ENCODE results near the gene SNX7. TPM values are rescaled to one million over a fixed set of nuclear protein-coding genes. Genes with fewer than 3 reads are reported as not detected.

The SNX7 gene
- total RNA-seq, 1 experiment from 2014 or later: 17.5 TPM

GRCh38 chr1:98754176-98754575 is 92.7 kb downstream of the SNX7 start:
- Mint-ChIP-seq H3K27me3 (ENCODE audit: insufficient read depth, unreplicated experiment) (no peaks in the 10 kb centered on the region), H3K4me3 (ENCODE audit: unreplicated experiment) (no peak overlapping the region), H3K4me1 (ENCODE audit: low read depth, unreplicated experiment) (no peaks in the 10 kb centered on the region), H3K36me3 (ENCODE audit: insufficient read depth, unreplicated experiment) (no peaks in the 10 kb centered on the region), H3K9me3 (ENCODE audit: unreplicated experiment) (no peaks in the 10 kb centered on the region), H3K27ac (ENCODE audit: unreplicated experiment) (no peak overlapping the region)
- CTCF ChIA-PET: no interaction called here
- Histone ChIP-seq H3K9me3 (no peaks in the 10 kb centered on the region), H3K36me3 (ENCODE audit: control insufficient read depth, insufficient read depth, low read length) (no peaks in the 10 kb centered on the region), H3K4me3 (ENCODE audit: low read depth, low read length) (no peak overlapping the region), H3K27me3 (replicated peaks; ENCODE audit: control insufficient read depth, insufficient read depth, low read length) (no peaks in the 10 kb centered on the region), H3K4me1 (no peaks in the 10 kb centered on the region)
- POLR2A ChIA-PET: no interaction called here
- no peak for DNase-seq
- intact Hi-C loops (cut with micrococcal nuclease; ENCODE audit: unreplicated experiment): no loop called here
- BruUV-seq (replicated peaks): no TSS peak
- TF ChIP-seq, protein P1, sequence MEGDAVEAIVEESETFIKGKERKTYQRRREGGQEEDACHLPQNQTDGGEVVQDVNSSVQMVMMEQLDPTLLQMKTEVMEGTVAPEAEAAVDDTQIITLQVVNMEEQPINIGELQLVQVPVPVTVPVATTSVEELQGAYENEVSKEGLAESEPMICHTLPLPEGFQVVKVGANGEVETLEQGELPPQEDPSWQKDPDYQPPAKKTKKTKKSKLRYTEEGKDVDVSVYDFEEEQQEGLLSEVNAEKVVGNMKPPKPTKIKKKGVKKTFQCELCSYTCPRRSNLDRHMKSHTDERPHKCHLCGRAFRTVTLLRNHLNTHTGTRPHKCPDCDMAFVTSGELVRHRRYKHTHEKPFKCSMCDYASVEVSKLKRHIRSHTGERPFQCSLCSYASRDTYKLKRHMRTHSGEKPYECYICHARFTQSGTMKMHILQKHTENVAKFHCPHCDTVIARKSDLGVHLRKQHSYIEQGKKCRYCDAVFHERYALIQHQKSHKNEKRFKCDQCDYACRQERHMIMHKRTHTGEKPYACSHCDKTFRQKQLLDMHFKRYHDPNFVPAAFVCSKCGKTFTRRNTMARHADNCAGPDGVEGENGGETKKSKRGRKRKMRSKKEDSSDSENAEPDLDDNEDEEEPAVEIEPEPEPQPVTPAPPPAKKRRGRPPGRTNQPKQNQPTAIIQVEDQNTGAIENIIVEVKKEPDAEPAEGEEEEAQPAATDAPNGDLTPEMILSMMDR (IDR thresholded peaks at IDR 0.05; ENCODE audit: insufficient read depth in 1 of 2, low read depth in 1 of 2, low read length in 1 of 2, severe bottlenecking in 1 of 2, unreplicated experiment in 1 of 2): no peak

- no peak overlapping the region for H3K4me3 ChIP-seq (ENCODE audit: low read depth, low read length)
- TF ChIP-seq, protein P1 (IDR thresholded peaks at IDR 0.05; ENCODE audit: insufficient read depth in 1 of 2, low read depth in 1 of 2, low read length in 1 of 2, severe bottlenecking in 1 of 2, unreplicated experiment in 1 of 2): peak in 1 of 2 experiments; percentile 12
- Mint-ChIP-seq H3K4me1 (ENCODE audit: low read depth, unreplicated experiment) (no peaks in the 10 kb centered on the region), H3K4me3 (ENCODE audit: unreplicated experiment) (no peak overlapping the region), H3K27me3 (ENCODE audit: insufficient read depth, unreplicated experiment) (no peaks in the 10 kb centered on the region), H3K9me3 (ENCODE audit: unreplicated experiment) (no peaks in the 10 kb centered on the region), H3K36me3 (ENCODE audit: insufficient read depth, unreplicated experiment) (no peaks in the 10 kb centered on the region), H3K27ac (ENCODE audit: unreplicated experiment) (no peak overlapping the region)
- intact Hi-C loops (cut with micrococcal nuclease; ENCODE audit: unreplicated experiment): loop anchor here (1.0 kb wide), 1 partner anchor 205 kb away; no protein-coding TSS in a partner anchor
- H3K4me1 ChIP-seq: no peaks in the 10 kb centered on the region
- CTCF ChIA-PET: interaction anchor here (0.6 kb wide), 1 partner anchor 1713 kb away, joined by 7 read pairs; no protein-coding TSS in a partner anchor
- peak; percentile 19 to 33 for DNase-seq
- BruUV-seq (replicated peaks): no TSS peak
- no peaks in the 10 kb centered on the region for H3K9me3 ChIP-seq
- H3K36me3 ChIP-seq (ENCODE audit: control insufficient read depth, insufficient read depth, low read length): no peaks in the 10 kb centered on the region
- H3K27me3 ChIP-seq (replicated peaks; ENCODE audit: control insufficient read depth, insufficient read depth, low read length): no peaks in the 10 kb centered on the region
- POLR2A ChIA-PET: no interaction called here
Measured at GRCh38 chr1:98761219-98761865, 99.8 kb downstream of the SNX7 start.

DNA sequence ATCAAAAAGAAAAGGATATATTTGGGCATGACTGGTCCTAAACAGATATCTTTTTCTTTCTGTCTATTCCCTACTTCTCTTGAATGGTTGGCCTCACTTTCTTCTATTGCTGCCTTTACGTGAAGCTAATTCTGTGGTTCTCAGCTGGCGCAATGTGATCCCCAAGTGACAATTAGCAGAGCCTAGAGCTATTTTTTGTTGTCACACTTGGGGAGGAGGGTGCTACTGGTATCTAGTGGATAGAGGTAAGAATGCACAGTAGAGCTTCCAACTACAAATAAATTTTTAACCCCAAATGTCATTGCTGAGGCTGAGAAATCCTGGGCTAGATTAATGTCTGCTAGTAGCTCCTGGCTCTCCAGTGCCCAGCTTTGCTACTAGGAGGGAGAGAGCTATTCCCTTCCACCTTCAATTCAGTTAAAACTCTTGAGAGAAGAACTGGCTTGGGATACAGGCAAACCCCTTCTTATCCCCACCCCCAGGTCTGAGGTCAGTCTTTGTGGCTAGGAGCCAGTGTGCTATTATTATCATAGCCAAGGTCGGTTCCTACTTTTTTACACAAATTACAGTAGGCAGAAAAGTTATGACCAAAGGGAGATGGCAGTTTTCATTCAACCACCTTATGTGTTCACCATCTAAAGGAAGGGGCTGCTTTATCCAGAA is 102.1 kb downstream of the SNX7 start:
- H3K9me3 Mint-ChIP-seq (ENCODE audit: unreplicated experiment): no peaks in the 10 kb centered on the region
- no peaks in the 10 kb centered on the region for H3K27me3 Mint-ChIP-seq (ENCODE audit: insufficient read depth, unreplicated experiment)
- CTCF ChIA-PET: interaction anchor here (1.1 kb wide), 1 partner anchor 15 kb away, joined by 3 read pairs; no protein-coding TSS in a partner anchor
- H3K4me3 Mint-ChIP-seq (ENCODE audit: unreplicated experiment): no peak overlapping the region
- Histone ChIP-seq H3K27me3 (replicated peaks; ENCODE audit: control insufficient read depth, insufficient read depth, low read length) (no peaks in the 10 kb centered on the region), H3K4me1 (no peaks in the 10 kb centered on the region), H3K36me3 (ENCODE audit: control insufficient read depth, insufficient read depth, low read length) (no peaks in the 10 kb centered on the region), H3K4me3 (ENCODE audit: low read depth, low read length) (no peak overlapping the region), H3K9me3 (no peaks in the 10 kb centered on the region)
- no peak for DNase-seq
- intact Hi-C loops (cut with micrococcal nuclease; ENCODE audit: unreplicated experiment): no loop called here
- no peak overlapping the region for H3K27ac Mint-ChIP-seq (ENCODE audit: unreplicated experiment)
- POLR2A ChIA-PET: no interaction called here
- no peaks in the 10 kb centered on the region for H3K4me1 Mint-ChIP-seq (ENCODE audit: low read depth, unreplicated experiment)
- TF ChIP-seq, protein P1 (IDR thresholded peaks at IDR 0.05; ENCODE audit: insufficient read depth in 1 of 2, low read depth in 1 of 2, low read length in 1 of 2, severe bottlenecking in 1 of 2, unreplicated experiment in 1 of 2): no peak
- H3K36me3 Mint-ChIP-seq (ENCODE audit: insufficient read depth, unreplicated experiment): no peaks in the 10 kb centered on the region
- no TSS peak for BruUV-seq (replicated peaks)

Data from Caco-2 (cell line).